Dedifferentiated amniotic fluid mesenchymal stem cell (primary cell): Measurements from ENCODE around the gene NECAB2.

Experiments used
- DNase-seq: peaks from one replicate; pipeline ENCODE4 v3.0.0-alpha.2; 2016; ENCODE audit errors: extremely low spot score

The NECAB2 gene

DNA sequence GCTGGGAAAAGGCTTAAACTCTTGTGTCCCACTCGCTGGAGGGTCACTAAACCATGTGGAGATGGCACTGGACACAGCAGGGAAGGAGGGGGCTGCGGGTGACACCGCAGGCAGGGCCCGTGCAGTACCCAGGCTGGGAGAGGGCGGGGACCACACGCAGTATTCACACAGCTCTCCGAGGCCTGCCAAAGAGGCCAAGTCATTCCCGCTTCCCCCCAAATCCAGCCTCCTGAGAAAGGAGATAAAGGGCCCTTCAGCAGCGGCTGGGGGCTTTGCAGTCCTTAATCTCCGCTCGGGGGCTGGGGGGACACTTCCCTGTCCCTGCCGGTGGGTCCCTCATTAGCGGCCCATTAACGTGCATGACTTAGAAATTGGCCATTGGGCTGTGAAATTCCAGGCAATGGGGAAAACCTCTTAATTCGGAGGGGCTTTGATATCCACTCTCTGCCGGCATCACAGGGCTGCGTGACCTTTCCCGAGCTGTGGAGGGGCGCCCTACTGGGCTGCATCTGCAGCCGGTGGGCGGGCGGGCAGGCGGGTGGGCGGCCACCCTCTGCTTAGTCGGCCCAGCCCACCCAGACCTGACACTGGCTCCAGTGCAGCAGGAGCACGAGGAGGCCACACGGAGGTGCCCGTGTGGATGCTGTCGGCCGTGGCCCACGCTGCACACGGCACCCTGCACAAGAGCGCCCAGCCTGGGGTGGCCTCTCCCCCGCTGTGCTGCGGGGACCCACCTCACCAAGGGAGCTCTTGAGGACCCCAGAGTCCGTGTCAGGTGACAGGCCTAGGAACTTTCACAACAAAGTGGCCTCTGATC lies 77.2 kb downstream of the NECAB2 start:
- DNase-seq, result no peak

DNA sequence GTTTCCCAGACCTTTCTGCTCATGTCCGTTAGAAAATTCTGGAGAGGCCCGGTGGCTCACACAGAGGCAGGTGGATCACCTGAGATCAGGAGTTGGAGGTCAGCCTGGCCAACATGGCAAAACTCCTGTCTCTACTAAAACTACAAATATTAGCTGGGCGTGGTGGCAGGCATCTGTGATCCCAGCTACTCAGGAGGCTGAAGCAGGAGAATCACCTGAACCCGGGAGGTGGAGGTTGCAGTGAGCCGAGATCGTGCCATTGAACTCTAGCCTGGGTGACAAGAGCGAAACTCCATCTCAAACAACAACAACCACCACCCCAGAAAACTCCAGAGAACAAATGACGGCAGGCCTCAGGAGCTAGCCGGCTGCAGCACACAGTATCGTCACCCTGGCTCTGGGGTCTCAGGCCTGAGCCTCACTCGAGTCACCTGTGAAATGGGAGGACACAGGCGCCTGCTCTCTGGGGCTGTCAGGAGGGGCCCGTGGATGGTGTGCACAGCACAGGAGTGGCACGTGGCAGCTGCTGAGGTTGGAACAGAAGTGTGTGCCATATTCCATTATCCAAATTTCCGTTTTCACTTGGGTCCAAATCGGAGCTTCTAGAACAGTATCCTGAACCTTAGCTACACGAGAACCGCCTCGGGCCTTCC lies 77.9 kb downstream of the NECAB2 start:
- no peak for DNase-seq

DNA sequence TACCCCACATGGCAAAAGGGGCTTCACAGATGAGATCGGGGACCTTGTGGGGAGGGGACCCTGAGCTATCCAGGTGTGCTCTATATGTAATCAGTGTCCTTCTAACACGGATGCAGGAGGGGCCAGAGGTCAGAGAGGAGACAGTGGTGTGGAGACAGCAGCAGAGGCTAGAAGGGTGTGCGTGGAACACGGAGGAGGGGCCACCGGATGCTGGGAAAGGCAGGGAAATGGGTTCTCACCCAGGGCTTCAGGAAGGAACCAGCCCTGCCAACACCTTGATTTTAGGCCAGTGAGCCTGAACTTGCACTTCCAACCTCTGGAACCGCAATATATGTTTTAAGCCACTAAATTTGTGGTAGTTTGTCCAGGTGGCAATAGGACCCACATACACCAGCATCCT lies 79.2 kb downstream of the NECAB2 start:
- no peak for DNase-seq

DNA sequence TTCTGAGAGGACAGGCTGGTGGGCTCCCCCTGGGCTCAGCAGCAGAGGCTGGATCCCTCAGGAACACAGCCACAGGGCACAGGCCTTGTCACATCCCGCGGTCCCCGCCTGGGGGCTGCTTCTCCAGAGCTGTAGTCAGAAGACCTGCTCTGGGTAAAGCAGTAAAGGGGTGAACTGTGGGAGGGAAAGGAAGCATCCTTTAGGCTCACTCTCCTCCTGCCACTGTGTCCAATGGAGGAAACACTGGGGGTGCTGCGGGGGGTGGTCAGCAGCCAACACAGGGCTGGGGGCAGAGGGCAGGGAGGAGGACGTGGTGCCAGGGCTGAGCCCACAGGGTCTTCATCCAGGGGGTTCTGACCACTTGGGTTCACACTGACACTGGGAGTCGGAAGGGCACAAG lies 79.6 kb downstream of the NECAB2 start:
- no peak for DNase-seq

DNA sequence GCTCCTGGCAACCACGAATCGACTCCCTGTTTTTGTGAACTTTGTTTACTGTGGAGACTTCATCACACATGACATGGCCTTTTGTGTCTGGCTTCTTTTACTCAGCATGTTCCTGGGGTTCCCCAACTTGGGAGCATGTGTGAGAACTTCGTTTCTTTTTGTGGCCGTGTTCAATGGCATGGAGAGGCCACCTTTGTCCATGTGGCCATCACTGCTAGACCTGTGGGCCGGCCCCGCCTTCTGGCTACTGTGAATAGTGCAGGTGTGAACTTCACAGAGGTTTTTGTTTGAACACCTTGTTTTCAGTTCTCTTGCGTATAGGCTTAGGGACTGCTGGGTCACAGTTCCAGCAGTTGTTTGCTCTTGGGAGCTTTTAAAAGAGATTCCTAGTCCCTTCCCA lies 80.2 kb downstream of the NECAB2 start:
- no peak for DNase-seq

DNA sequence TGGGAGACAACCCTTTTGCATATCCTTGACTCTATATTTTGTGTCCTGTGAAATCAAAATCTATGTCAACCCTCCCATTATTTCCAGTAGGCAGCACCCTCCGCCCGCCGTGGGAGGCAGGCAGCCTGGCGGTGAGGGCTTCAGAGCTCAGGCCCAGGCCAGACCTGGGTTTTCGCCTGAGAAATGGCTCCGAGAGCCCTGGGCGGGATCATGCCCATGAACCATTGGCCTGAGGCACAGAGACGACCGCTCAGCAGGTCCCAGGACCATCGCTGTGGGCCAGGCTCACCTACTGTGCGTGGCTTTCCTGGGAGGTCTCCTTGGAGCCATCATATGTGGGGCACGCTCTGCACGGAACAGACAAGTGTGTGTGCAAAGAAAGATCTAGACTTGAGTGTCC lies 80.8 kb downstream of the NECAB2 start:
- DNase-seq, result no peak

DNA sequence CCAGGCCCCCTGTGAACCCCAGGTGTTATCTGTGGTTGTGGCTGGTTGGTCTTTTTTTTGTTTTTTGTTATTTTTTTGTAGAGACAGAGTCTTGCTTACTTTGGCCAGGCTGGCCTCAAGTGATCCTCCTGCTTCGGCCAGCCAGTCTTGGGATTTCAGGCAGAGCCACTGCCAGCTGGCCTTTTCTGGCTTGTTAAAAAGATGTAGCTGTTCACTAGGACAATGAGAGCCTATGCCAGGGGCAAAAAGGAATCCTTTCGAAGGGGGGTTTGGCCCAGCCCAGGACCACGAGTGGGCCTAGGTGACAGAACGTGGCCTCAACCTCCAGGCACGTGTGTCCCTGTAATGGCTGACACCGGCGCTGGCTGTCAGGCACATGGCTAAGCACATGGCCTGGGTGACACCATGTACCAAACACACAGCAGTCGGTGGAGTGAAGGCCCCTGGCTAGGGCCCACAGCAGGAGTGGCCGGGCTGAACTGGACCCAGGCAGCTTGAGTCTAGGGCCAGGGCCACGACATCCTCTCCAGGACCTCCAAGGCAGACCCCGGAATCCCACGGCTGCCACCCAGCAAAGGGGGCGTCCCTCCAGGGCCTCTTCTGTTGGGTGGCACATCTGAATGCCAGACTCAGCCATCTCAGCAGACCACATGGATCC lies 81.5 kb downstream of the NECAB2 start:
- no peak for DNase-seq

DNA sequence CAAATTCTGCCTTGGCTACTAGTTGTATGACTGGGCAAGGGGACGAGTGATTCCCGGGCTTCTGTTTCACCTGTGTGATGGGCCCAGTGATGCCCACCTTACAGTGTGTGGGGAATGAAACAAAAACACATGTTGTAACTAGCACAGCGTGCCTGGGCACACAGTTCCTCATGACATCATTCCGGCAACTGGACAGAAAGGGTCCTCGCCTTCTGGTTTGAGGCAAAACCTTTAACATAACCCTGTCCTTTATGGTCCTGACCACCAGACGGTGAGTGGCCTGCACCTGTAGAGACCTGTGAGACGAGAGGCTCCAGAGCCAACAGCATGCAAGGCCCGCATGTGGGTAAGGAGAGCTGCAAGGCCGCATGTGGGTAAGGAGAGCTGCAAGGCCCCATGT lies 82.3 kb downstream of the NECAB2 start:
- no peak for DNase-seq

DNA sequence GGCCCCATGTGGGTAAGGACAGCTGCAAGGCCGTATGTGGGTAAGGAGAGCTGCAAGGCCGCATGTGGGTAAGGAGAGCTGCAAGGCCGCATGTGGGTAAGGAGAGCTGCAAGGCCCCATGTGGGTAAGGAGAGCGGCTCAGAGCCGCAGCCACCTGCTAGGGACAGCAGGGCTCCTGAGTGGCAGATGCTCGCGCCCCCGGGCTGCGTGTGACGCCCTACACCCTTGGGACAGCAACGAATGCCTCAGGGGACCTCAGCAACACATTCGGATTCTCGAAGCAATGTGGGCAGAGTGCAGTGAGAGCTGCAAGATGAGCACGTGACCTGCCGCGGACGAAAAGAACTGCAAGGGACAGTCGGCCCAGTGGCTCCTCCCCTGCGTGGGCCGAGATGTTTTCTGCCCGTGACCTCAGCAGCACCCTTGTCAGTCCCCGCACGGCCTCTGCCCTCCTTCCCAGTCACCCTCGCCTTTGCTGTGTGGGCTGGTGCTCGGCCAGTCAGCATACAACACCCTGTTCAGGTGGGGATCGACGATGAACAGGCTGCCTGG lies 84.1 kb downstream of the NECAB2 start:
- DNase-seq, result no peak
